Activated effector memory CD4-positive, alpha-beta T cell treated with anti-CD3 and anti-CD28 coated beads, Interleukin-2, amount 50 U/mL, for 16 hours (primary cell): ENCODE measurements around the gene SPATA24.
"Not testable (repeated sequence)": the region's sequence is repeated elsewhere in the genome, so short reads cannot be mapped to it uniquely, and the experiment has no call there.

Experiments used
- DNase-seq: peaks from one replicate; pipeline ENCODE4 v3.0.0-alpha.2; 2020

Gene SPATA24

DNA sequence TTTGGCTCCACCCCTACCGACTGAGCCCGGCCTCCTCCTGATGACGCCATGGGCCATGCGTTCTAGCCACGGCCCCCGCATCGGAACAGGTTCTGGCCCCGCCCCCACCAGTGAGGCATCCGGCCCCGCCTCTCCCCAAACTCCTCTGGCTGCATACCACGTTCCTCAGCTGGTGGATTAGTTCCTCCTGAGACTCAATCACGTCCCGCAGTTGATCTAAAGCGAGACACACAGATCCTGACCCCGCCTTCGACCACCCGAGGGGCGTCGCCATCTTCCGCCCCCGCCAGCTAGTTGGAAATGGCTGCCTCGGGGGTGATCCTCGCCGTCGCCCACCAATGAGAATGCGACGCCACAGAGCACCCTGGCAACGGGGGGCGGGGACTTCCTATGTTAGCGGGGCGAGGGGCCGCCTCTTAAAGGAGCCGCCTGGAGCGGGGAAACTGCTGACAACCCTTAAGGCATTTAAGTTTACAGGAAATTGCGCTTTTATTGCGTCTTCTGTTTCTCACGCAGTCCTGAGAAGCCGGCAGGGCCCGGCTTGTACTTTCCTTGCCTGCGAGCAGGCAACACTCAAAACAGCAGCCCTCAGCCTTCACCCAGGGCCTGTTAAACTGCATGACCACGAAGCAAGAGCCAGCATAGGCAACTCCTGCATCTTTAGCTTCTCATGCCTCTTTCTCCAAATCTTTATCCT lies at the start of gene SPATA24:
Gene SPATA24, minus strand, starts transcription at position 303 of the 697 bp plus-strand sequence. Its CDS starts 29 bp downstream, at position 274.
- peak; percentile 99 for DNase-seq

DNA sequence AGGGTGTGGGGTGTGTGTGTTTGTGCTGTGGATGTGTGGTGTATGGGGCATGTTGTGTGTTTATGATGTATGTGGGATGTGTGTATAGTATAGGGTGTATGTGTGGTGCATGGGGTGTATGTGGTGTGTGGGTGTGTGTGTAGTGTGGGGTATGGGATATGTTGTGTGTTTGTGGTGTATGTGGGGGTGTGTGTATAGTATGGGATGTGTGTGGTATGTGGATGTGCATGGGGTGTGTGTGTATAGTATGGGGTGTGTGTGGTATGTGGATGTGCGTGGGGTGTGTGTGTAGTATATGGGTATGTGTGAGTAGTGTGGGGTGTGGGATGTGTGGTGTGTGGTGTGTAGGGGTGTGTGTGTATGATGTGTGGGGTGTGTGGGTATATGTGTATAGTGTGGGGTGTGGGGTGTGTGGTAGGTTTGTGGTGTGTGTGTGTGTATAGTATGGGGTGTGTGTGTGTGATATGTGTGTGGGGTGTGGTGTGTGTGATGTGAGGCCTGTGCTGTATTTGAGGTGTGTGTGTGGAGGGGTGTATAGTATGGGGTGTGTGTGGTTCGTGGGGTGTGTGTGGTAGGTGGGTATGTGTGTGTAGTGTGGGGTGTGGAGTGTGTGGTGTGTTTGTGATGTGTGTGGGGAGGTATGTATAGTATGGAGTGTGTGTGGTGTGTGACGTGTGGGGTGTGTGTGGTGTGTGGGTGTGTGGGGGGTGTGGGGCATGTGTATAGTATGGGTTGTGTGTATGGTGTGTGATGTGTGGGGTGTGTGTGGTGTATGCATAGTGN lies 48.2 kb upstream of the SPATA24 start:
- no peak for DNase-seq

DNA sequence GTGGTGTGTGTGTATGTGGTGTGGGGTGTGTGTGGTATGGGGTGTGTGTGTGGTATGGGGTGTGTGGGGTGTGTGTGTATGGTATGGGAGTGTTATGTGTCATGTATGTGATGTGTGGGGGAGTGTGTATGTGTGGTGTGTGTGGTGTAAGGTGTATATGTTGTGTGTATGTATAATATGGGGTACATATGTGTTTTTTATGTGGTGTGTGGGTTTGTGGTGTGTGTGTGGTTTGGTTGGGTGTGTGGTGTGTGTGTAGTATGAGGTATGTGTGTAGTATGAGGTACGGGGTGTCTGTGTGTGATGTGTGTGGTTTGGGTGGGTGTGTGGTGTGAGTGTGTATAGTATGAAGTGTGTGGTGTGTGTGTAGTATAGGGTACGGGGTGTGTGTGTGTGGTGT lies 47.3 kb upstream of the SPATA24 start:
- DNase-seq = no peak

DNA sequence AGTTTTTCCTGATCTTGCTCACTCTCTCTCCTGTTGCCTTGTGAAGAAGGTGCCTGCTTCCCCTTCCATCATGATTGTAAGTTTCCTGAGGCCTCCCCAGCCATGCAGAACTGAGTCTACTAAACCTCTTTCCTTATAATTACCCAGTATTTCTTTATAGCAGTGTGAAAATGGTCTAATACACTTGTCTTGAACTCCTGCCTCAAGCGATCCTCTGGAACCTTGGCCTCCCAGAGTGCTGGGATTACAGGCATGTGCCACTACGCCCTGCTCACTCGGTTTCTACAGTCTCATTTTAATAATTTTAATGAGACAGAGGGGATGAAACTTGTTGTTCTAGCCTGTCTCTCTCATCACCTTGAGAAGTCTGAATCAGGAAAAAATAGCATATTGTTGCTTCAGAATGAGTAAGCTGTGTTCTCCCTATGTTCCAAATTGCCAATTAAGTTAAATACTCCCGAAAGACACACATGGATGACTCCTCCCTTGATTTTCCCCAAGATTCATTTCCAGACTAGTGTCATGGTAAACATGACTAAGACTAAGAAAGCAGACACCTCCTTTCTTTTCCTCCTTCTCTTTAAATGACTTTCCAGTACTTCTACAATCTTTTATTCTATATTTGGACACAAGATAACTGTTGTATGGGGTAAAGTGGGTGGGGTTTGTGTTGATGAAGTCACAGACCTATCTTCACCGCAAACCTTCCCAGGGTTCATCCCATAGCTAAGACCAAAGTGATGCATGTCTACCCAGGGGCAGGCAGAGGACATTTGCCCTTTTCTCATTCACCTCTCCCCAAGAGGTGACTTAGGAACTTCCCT lies 43.3 kb upstream of the SPATA24 start:
- no peak for DNase-seq

DNA sequence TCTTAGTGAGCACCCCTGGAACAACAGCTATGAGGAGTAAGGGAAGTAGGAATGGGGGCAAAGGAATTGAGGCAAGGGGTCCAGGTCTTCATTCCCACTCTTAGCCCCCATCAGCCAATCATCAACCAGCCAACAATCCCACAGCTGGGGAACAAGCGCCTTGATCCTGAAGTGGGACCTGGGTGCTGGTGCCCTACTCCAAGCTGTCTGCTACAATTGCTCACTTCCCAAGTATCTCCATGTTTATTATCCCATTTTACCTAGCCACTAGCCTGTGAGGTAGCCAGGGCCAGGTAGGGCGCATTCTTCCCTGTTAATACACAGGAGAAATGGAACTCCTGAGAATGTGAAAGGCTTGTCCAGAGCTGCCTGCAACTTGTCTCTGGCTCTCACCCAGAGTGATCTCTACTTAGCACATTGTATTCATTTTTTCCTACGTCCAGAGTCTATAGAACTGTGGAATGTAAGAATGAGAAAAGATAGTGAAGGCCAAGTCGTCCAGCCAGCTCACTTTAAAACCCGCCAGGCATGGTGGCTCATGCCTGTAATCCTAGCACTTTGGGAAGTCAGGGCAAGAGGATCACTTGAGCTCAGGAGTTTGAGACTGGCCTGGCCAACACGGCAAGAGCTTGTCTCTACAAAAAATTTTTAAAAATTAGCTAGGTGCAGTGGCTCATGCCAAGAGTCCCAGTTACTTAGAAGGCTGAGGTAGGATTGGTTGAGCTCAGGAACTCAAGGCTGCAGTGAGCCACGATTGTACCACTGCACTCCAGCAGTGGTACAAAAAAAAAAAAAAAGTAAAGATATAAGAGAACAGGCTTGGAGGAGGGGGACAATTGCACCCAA lies 41.7 kb upstream of the SPATA24 start:
- DNase-seq = no peak

DNA sequence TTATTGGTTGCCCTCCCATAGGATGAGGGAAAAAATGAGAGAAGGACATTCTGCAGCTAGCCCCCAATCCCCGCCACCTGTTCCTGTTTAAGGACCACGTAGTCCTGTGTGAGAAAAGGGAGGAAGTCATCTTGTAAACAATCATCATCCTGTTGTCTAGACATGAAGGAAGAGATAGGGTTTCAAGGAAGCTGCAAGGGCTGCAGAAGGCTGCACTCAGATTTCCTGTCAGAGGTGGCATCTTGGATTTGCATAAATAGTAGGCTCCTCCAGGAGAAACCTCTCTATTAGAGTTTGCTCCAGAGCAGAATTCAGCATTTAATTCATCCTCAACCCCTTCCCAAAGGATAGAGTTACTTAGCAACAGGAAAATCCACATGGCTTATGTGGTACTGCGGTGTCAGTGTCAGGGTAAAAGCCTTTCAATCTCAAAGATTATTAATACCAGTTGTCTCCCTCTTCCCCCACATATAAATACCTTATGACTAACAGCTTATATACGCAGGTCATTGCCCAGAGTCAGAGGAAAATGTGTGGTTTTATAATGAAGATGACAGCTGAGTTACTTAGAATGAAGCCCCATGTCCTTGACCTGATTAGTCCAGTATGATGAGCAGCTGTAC lies 40.1 kb upstream of the SPATA24 start:
- DNase-seq = no peak

GRCh38 chr5:139440416-139440815 lies 36.5 kb upstream of the SPATA24 start:
- not testable (repeated sequence) for DNase-seq

GRCh38 chr5:139439013-139439903 lies 35.4 kb upstream of the SPATA24 start, which contains the start of gene DNAJC18:
Gene DNAJC18 (minus strand): TSS chr5:139439525. CDS start chr5:139439445, 80 bp downstream.
- DNase-seq = peak; percentile 97

- DNase-seq = no peak
These were observed 34.8 kb upstream of the SPATA24 start for GRCh38 chr5:139438707-139439012.

GRCh38 chr5:139435676-139436075 lies 31.8 kb upstream of the SPATA24 start:
- no peak for DNase-seq

DNA sequence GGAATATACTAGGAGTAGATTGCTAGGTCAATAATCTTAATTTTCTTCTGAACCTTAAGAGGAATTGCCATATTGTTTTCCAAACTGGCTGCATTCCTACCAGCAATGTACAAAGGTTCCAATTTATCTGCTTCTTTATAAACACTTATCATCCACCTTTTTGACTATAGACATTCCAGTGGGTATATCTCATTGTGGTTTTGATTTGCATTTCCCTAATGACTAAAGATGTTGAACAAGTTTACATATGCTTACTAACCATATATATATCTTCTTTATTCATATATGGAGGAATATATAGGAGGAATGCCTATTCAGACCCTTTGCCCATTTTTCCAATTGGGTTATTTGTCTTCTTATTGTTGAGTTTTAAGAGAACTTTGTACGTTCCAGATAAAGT lies 27.8 kb upstream of the SPATA24 start:
- DNase-seq = no peak

- DNase-seq = no peak
These were observed 26.1 kb upstream of the SPATA24 start for GRCh38 chr5:139430015-139430414.

DNA sequence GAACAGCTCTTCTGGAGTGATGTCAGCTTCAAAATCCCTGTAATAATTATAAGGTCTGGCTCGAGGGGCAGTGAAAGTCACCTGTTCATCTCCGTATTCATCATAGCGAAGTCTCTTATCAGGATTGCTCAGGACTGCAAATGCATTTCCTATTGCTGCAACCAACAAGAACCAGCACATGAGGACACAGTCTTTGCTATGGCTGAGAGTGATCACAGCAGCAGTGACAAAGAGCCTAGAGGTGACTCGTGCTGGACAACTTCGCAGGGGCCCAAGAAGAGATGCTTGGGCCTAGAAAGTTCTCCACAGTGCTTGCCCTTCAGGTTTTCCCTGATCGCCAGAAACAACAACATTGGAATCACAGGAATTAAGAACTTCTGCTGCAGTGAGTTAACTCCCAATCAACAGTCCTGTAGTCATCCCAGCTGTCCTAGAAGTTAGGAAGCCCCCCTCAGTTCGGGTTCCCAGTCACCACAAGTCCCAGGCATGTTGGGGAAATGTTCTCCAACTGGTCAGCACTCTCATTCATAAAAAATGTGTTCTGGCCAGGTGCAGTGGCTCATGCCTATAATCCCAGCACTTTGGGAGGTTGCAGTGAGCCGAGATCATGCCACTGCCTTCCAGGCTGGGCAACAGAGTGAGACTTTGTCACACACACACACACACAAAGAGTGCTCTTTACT lies 22.5 kb upstream of the SPATA24 start:
- no peak for DNase-seq

- no peak for DNase-seq
These were observed 21.6 kb upstream of the SPATA24 start for GRCh38 chr5:139425497-139425896.

GRCh38 chr5:139422307-139422893 lies 18.5 kb upstream of the SPATA24 start:
- DNase-seq = no peak

DNA sequence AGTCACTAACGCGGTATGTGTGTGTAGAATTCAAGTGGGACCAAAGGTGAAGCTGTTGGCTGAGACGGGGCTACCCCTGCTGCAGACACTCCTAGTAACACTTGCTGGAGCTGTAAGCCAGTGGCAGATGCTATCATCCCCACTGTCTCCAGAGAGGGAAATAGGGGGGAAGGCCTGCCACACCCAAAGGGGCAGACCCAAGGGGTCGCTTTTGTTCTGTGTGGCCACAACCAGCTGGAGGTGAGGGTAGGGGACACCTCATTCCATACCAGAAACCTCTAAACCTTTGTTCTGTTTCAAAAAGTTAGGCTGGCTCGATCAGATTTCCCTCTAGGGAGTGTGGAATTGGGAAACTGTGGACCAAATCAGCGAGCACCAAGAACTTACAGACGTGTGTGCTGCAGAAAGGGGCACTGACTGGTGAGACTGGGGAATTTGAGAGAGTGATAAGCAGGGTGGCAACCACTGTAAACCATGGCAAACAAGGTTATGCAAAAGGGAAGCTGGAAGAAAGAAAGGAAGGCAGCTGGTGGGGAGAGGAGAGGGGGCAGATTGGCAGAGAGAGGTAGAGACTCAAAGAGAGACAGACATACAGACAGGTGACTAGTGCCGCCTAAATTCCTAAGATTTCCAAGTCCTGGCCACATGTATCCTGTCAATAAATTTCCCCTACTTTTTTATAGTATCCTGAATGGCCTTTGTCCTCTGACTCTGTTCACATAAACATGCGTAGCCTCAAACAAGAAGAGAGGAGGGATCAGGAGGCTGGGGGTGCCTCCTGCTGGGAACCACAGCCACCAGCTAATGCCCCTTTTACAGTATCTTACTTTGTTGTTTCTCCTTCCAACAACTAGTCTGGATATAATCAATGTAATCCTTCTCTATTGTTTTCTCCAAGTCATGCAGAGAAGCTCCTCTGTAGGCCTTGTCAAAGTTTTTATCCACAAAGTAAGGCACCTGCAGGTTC lies 15.6 kb upstream of the SPATA24 start:
- DNase-seq = no peak

- no peak for DNase-seq
These were observed 14.9 kb upstream of the SPATA24 start for GRCh38 chr5:139418793-139419192.

GRCh38 chr5:139417214-139417613 lies 13.3 kb upstream of the SPATA24 start:
- DNase-seq = no peak

GRCh38 chr5:139416651-139417050 lies 12.8 kb upstream of the SPATA24 start:
- peak; percentile 47 for DNase-seq
